Left renal pelvis (tissue), 4 donors: ENCODE results near the gene NFATC4. TPM values are rescaled to one million over a fixed set of nuclear protein-coding genes. Genes with fewer than 3 reads are reported as not detected.
"Not testable (repeated sequence)": the region's sequence is repeated elsewhere in the genome, so short reads cannot be mapped to it uniquely, and the experiment has no call there.

Source experiments
- DNase-seq, 4 donors: peaks; one replicate each; pipeline ENCODE4 v3.0.0-alpha.2; 2013; ENCODE audit warnings: low read depth in 4 of 4, low spot score in 3 of 4
- polyA plus RNA-seq, 4 donors: library from polyadenylated mRNA; unstranded; fragments of 120-200 nt; gene quantifications; one replicate each; pipeline ENCODE4 v1.2.1, GENCODE V29; 2013; ENCODE audit not compliant: insufficient read length in 4 of 4

NFATC4 gene
- polyA plus RNA-seq, 4 donors = 52.5 to 151 (median 78.2) TPM

DNA sequence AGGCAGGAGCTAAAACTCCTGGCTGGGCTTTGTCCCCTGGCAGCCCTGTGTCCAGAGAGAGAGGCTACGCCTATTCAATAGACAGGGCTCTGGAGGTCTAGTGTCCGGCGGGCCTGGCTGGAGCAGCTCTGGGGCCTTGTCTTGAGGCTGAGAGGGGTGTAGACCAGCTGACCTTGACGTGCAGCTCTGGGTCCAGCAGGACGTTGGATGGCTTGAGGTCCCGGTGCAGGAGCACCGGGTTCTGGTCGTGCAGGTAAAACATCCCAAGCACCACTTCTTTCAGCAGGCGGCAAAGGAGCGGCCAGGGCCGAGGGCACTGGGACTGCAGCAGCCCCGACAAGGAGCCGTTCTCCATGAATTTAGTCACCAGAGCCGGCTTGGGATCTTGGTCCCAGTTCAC is 29.1 kb upstream of the NFATC4 start:
- DNase-seq = no peak

DNA sequence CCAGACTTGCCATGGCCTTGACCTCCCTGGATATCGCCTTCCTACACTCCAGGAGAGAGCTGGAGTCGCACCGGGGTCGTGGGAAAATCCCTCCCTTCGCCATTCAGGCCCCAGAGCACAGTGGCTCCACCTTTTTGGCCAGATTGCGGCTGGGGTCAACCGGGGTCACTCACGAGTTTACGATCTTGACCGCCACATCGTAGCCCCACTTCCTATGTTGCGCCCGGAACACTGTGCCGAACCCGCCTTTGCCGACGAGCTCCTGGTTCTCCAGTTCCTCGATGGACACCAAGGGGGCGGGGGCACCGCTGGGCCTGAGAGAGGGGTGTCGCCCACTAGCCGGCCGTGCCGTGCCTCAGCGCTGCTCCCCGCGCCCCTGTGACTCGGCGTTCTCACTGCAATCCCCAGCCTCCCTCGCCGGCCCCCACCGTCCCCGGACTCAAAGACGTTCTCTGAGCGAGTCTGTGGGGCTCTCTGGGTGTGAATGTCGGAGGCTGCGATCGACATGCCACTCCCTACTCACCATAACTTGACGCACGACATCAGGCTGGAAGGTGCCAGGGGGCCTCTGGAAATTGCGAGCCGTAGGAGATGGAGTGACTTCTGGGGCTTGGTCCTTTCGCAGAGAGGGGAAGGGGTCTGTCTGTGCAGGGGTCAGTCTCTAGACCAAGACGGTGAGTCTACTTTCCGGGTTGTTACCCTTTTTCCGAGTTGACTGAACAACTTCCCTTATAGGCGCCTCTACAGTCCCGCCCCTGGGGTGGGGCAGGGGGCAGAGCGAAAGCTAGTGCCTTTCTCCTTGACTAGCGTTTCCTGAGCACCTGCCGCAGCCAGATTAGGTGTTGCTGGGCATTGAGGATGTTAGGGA is 28.5 kb upstream of the NFATC4 start, which contains the start of gene RIPK3:
Gene RIPK3, minus strand, starts transcription at position 708 of the 868 bp plus-strand sequence. Its CDS starts 165 bp downstream, at position 543.
- DNase-seq = no peak

DNA sequence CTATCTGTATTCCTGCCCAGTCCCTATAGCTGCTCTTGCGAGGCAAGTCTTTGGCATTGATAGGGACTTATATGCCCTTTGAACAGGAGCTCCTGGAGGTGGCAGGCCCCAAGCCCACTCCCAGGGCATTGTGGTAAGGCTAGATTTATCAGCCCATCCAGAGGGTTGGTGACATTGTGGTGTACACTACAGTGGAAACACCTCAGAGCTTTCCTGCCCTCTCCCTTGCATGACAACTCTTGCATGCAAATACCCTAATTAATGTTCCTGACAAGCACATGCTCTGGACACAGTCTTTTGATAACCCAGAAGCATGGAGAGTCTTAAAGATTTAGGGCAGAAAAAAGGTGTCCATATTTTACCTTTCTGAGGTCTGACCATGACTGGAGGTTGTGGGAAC is 27.4 kb upstream of the NFATC4 start:
- no peak for DNase-seq

DNA sequence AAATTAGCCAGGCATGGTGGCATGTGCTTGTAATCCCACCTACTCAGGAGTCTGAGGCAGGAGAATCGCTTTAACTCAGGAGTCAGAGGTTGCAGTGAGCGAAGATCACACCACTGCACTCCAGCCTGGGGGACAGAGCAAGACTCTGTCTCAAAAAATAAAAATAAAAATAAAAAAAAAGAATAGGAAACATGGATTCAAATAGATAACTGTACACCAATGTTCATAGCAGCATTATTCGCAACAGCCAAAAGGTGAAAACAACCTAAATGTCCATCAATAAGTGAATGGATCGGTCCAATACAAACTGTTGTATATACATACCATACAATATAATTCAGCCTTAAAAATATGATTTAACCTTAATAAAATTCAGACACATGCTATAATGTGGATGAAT is 25.1 kb upstream of the NFATC4 start:
- no peak for DNase-seq

DNA sequence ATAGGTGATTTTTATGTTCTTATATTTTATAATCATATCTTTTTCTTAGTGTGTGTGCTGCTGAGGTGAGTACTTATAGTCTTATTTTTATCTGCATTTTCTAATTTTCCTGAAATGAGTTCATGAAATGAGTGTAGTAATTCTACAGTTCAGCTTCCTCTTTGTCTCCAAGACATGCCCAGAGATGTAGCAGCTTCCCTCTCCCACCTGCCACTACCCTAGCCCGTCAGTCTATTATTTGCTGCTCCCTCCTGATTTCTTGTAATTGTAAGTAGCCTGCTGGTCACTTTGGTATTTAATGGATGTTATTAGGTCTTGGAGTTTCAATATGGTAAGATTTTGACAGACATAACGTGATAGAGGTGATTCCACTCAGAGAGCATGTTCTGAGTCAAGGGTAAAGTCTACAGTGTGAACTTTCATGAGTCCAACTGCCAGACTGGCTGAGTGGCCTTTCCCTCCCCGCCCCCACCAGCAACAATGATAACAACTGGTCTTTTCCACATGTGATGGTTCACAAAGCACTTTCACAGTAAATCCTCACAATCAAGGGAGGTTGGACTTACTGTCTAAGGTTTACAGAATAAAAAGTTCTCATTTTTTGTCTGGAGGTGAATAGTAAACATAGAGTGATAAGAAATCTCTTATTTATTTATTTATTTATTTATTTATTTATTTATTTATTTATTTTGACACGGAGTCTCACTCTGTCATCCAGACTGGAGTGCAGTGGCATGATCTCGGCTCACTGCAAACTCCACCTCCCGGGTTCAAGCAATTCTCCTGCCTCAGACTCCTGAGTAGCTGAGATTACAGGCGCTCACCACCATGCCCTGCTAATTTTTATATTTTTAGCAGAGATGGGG is 24.0 kb upstream of the NFATC4 start:
- no peak for DNase-seq

DNA sequence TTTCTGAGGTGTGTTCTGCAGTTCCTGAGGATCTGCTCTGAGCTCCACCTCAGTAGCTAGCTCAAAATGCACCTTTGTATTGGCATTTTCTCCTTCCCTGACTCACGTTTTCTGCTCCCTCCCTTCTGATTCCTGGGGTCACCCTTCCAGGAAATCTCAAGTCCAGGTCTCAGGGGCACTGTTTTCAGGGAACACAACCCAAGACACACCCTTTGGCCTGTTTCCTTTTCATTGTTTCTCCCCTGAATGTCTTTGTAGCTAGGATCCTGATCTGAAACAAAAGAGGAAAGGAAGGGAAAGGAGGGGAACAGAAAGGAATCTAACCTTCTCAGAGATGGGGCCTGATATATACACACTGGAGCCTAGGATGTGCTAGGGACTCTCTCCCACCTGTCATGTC is 20.9 kb upstream of the NFATC4 start:
- no peak for DNase-seq

DNA sequence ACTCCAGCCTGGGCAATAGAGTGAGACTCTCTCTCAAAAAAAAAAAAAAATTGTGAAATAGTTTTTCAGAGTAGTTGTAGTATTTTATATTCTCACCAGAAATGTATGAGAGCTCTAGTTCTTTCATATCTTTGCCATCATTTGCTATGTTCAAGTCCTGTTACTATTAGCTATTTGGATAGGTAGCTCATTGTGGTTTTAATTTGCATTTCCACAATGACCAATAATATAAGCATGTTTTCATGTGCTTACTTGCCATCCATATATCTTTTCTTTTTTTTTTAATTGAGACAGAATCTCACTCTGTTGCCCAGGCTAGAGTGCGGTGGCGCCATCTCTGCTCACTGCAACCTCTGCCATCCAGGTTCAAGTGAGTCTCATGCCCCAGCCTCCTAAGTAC is 19.8 kb upstream of the NFATC4 start:
- no peak for DNase-seq

DNA sequence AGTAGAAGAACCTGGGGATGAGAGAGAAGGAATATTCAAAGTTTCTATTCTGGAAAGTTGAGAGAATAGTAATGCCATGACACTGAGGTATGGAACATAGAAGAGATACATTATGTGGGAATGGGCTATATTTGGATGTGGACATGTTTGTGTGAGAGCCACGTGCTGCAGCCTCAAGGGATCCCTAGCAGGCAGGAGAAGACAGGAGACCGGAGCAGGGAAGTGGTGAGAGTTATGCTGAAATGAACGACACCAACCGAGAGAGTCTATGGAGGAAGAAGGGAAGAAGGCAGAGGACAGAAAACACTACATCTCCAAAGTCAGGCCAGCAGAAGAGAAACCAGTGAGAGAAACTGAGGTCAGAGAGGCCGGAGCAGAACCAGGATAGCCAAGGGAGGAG is 18.2 kb upstream of the NFATC4 start:
- no peak for DNase-seq

DNA sequence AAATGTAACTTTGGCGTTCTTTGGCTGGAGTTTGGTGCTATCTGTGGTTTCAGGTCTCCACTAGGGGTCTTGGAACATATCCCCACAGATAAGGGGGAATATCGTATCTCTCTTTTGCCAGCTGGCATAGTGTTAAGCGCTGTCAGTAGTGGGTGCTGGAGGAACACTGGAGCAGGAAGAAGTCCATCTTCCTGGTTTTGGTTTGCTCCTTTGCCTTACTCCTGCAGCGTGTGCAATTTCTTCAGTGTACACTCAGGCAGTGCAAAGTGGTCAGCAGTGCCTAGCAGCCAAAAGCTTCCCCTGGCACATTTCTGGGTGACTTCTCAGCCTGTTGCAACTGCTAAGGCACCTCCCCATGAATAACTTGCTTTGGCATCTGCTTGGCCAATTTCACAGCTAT is 16.5 kb upstream of the NFATC4 start:
- no peak for DNase-seq

DNA sequence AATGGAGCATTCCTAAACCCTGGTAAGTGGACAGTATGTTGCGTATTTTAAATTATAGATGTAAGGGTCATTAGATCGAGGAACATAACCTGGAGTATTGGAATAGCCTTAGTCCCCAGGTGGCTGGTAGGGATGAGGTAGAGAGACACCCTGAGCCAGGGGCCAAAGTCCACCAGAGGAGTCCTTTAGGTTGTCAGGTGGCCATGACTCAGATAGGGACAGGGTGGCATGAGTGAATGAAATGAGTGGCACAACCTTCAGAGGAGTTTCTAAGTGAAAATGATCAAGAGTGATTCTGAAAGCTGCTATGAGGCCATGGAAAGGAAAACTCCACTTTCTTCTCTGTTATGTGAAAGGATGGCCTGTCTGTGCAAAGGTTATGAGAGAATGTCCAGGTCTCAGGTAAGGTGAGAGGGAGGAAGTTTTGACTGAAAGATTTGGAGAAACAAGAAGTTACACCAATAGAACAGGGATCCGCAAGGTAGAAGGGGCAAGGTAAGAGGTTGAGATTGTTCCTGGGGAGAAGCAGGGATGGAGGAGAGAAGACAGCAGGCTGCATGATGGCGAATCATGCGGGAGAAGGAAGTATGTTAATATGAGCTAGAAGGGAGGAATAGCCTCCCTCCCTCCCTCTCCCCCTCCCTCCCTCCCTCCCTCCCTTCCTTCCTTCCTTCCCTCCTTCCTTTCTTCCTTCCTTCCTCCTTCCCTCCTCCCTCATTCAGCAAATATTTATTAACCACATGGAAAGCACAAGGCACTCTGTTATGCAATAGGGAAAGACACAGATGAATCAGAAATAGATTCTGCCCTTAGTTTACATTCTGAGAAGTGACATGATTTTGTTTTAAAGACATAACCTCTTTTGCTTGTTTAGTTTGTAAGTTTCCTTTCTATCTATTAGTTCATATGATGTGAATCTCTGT is 14.2 kb upstream of the NFATC4 start:
- DNase-seq = no peak

DNA sequence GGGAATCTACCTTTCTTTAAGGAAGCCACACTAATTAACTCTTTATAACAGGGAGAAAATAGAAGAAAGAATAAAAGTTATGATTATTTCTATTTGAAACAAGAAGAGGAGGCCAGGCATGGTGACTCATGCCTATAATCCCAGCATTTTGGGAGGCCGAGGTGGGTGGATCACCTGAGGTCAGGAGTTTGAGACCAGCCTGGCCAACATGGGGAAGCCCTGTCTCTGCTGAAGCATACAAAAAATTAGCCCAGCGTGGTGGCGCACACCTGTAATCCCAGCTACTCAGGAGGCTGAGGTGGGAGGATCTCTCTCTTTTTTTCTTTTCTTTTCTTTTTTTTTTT is 13.5 kb upstream of the NFATC4 start:
- DNase-seq = not testable (repeated sequence)

DNA sequence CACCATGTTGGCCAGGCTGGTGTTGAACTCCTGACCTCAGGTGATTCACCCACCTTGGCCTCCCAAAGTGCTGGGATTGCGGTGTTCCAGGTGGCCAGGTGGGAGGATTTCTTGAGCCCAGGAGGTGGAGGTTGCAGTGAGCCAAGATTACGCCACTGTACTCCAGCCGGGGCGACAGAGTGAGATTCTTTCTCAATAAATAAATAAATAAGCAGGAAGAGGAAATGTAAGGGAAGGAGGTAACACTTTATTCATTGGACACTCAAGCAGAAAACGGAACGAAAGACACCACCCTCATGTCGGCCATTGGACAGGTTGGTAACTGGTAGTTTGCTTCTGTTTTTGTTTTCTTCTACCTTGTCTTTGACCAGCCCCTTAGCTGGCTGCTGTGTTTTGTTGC is 13.0 kb upstream of the NFATC4 start:
- DNase-seq = no peak

DNA sequence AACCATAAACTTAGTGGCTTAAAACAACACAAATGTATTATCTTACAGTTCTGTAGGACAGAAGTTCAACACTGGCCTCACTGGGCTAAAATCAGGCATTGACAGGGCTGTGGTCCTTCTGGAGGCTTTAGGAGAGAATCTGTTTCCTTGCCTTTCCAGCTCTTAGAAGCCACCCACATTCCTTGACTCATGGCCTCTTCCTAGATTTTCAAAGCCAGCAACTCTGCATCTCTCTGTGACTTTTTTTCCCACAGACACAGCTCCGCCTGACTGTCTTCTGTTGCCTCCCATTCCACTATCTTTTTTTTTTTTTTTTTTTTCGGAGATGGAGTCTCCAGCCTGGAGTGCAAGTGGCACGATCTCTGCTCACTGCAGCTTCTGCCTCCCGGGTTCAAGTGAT is 11.8 kb upstream of the NFATC4 start:
- DNase-seq = no peak

DNA sequence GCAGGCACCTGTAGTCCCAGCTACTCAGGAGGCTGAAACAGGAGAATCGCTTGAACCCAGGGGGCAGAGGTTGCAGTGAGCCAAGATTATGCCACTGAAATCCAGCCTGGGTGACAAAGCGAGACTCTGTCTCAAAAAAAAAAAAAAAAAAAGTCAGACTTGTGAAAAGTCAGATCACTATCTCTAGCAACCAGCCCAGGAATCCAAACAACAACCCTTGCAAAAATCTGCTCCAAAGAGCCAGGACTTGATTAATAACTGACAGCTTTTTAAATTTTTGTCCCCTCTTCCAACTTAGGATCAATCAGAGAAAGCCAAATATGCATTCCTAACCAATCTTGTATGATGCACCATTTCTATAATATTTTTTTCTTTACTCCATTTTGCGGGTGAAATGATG is 7.7 kb upstream of the NFATC4 start:
- DNase-seq = no peak

DNA sequence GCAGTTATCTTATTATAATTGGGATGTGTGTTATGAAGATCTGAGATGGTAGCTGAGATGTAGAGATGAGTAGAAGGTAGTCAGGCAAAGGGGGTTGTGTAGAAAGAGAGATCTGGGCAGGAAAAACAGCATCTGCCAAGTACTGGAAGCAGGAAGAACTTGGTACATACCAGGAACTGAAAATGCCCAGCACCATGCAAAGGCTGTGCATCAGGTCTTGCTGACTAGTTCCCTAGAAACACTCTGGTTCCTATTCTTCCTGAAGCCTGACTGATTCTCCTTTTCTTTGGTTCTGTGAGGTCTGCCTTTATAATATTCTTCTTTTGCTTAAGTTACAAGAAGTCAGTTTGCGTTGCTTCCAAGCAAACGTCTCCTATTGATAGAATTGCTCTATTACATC is 6.7 kb upstream of the NFATC4 start:
- no peak for DNase-seq

DNA sequence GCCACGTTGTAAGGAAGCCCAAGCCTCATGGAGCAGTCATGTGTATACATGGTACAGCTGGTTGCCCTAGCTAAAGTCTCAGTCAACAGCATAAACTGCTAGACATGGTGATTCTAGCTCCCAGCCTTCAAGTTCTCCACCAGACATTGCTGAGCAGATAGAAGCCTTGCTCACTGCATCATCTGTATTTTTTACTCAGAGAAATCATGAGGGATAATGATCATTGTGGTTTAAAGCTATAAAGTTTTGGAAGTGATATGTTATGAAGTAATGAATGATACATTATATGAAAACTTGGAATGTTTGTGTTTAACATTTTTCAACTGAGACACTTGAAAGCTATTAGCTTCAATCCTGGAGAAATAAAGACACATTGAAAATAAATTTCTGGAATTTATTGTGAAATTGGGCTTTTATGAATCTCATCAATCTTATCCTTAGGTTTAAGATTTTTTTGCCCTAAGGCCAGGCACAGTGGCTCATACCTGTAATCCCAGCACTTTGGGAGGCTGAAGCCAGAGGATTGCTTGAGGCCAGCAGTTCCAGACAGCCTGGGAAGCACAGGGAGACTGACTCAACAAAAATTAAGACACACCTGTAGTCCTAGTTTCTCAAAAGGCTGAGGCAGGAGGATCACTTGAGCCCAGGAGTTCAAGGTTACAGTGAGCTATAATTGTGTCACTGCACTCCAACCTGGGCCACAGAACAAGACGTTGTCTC is 5.6 kb upstream of the NFATC4 start:
- DNase-seq = no peak

DNA sequence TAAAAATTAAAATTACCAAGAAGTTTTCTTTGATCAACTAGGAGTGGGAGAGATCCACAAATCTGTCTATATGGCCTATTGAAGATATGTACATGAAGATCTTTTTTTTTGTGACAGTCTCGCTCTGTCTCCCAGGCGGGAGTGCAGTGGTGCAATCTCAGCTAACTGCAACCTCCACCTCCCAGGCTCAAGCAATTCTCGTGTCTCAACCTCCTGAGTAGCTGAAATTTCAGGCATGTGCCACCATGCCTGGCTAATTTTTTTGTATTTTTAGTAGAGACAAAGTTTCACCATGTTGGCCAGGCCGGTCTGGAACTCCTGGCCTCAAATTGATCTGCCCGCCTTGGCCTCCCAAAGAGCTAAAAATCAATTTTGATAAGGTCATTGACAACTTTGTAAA is 4.6 kb upstream of the NFATC4 start:
- no peak for DNase-seq

DNA sequence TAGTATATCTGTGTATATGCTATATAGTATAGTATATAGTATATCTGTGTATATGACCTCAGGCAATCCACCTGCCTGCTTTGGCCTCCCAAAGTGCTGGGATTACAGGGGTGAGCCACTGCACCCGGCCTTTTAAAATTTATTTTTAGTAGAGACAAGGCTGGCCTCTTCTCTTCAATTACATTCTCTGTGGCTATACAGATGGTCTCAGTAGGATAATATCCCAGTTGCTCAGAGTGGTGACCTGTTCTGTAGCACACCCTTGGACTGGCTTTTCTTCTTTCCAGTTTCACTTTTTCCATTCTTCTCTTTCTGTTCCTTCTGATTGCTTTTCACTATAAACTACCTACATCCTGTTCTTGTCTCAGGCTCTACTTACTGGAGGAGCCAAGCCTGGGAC is 3.1 kb upstream of the NFATC4 start:
- no peak for DNase-seq

DNA sequence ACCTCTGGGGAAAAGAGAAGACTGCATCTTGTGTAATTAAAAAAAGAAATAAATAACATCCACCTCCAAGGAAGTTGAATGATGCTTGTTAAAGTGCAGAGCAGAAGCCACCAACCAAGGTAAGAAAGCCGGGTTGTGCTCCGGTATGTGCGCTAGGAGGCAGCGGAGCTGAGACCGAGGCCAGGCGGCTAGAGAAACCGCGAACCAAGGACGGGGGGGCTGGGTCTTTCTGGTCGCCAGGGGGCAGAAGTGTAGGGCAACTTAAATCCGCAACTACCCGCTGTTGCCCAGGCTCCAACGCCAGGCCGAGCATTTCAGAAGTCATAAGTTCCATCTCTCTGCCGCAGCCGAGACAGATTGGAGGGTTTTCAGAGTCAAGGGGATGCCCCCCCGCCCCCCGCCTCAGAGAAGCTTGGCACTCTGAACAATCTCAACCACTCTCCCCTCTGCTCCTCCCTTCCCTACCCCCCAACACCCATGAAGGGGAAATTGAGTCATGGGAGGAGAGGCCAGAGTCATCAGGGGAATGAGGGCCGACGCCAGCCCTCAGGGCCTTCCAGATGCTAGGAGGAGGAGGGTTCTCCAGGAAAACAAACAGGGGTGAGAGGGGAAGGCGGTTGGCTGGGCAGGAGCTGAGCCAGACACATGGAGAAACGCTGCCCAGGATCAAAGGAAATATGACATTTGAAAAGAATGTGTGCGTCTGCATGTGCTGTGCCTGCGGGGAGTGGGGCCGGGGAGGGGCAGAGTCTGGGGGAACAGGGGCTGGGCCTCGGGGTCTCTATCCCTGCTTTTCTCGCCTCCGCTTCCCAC is 2.2 kb upstream of the NFATC4 start:
- DNase-seq = peak in 3 of 4 donors; percentile 73 to 85 (median 79)
